ENCODE measurements around the gene ADORA1.

DNA sequence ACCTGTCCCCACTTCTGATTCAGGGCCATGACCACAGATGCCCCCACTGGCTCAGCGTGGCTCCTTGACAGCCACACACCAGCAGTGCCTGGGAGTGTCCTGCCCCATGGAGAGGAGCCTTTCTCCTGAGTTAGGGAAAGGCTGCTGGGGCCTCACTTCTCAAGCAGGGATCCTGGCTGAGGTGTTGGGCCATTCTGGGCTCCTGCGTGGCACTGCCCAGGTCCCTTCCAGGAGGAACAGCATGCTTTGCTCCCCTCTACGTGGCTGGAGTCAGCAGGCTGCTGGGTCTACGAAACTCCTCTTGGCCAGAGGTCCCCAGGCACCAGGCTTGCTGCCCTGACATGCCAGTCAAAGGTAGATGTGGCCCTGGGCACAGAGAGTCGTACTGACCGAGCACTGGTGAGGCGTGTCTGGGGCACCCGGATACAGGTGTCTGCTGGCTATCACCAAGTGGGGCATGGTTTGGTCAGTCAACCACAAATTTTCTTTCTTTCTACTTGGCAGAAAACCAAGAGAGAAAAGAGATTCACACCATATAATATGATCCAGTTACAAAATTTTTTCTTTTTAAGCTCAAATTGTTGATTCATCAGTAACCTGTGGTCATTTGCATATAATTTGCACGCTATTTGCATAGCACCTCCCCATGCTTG, 4.1 kb downstream of the ADORA1 start:
- no peak for TF ChIP-seq EP300 (IDR thresholded peaks at IDR 0.05; ENCODE audit: low read depth)
- TF ChIP-seq CTCF (IDR thresholded peaks at IDR 0.05), result no peak
- TF ChIP-seq POLR2A (IDR thresholded peaks at IDR 0.05), result no peak
- TF ChIP-seq POLR2AphosphoS5 (IDR thresholded peaks at IDR 0.05), result no peak

Measured in transverse colon (tissue), 4 donors.